ENCODE data around the gene FBXW7.
A peak's percentile ranks its signal among the peaks of the same experiment; 100 is the strongest.

FBXW7 gene

DNA sequence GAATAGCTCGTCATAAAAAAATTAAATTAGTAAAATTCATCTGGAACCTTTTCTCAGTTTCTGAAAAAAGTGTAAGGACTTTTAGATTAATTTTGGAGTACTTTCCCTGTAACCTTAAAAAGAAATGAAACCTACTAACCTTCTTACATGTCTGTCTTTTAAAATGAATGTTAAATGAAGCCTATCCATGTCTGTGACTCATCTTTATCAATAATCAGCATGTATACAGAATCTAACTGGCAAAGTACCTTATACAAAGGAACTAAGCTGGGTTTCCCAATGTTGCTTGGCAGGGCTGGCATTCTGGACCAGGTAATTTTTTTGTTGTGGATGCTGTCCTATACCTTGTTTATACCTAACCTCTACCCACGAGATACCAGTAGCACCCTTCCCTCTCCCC lies 13.6 kb downstream of the FBXW7 start:
- in situ Hi-C loops (cut with MboI; ENCODE audit: low pct_unique_long_range_greater_than_20kb, low sequenced_read_pairs): no loop called here

DNA sequence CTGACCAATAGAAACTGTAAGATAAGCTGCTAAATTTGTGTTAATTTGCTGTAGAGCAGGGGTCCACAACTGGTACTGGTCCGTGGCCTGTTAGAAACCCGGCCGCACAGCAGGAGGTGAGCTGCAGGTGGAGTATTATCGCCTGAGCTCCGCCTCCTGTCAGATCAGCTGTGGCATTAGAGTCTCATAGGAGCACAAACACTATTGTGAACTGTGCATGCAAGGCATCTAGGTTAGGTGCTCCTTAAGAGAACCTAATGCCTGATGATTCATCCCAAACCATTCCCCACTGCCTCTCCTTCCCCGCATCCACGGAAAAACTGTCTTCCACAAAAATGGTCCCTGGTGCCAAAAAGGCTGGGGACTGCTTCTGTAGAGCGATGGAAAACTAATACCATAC lies 19.7 kb downstream of the FBXW7 start:
- no peak for DNase-seq
- in situ Hi-C loops (cut with MboI; ENCODE audit: low pct_unique_long_range_greater_than_20kb, low sequenced_read_pairs): no loop called here

More for the DNA sequence above, 13.6 kb downstream of the FBXW7 start:
- no peak for DNase-seq

- no peak for DNase-seq
- in situ Hi-C loops (cut with MboI; ENCODE audit: low pct_unique_long_range_greater_than_20kb, low sequenced_read_pairs): no loop called here
Observed at GRCh38 chr4:152515678-152516077, 20.2 kb downstream of the FBXW7 start.

GRCh38 chr4:152514356-152514755 lies 21.5 kb downstream of the FBXW7 start:
- in situ Hi-C loops (cut with MboI; ENCODE audit: low pct_unique_long_range_greater_than_20kb, low sequenced_read_pairs): no loop called here
- DNase-seq: no peak

DNA sequence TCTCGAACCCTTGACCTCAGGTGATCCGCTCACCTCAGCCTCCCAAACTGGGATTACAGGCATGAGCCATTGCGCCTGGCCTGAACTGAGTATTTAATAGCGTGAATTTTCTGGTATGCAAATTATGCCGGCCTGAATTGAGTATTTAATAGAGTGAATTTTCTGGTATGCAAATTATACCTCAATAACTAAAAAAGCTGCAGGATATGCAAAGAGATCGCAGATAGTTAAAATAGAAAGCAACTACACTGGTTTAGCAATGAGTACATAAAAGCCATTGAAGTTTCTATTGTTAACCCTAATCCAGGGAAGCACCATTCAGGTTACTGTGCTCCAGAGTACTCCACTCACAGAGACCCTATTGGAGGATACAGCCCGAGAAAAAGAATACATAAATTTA lies 22.8 kb downstream of the FBXW7 start:
- no peak for DNase-seq
- in situ Hi-C loops (cut with MboI; ENCODE audit: low pct_unique_long_range_greater_than_20kb, low sequenced_read_pairs): no loop called here

- in situ Hi-C loops (cut with MboI; ENCODE audit: low pct_unique_long_range_greater_than_20kb, low sequenced_read_pairs): no loop called here
- no peak for DNase-seq
Observed at GRCh38 chr4:152512483-152512882, 23.4 kb downstream of the FBXW7 start.

- no peak for DNase-seq
- in situ Hi-C loops (cut with MboI; ENCODE audit: low pct_unique_long_range_greater_than_20kb, low sequenced_read_pairs): no loop called here
Observed at GRCh38 chr4:152510349-152511147, 25.3 kb downstream of the FBXW7 start.

DNA sequence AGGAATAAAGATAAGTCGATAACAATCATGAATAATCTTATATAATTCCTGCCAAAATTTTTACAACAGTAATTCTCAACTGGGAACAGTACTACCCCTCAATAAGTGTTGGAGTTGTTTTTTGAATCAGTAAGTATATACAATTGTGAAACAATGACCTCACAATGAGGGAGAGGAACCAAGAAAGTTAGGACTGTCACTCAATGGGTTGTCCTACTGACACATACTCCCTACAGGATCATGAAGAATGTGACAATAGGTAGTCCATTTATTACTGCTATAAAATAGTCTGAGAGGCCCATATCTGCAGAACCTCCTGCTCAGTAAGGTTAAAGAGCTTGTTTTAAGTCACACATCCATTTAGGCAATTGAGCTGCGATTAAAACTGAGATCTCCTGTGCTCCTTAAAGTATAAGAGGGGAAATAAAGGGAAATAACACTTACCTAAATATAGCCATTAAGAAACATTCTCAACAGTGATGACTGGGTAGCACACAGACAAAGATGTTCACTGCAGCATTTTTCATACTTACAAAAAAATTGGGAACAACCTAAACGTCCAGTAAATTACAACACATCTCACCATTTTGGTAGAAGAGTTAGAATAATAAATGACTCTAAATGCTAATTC lies 26.2 kb downstream of the FBXW7 start:
- in situ Hi-C loops (cut with MboI; ENCODE audit: low pct_unique_long_range_greater_than_20kb, low sequenced_read_pairs): no loop called here
- DNase-seq: no peak

DNA sequence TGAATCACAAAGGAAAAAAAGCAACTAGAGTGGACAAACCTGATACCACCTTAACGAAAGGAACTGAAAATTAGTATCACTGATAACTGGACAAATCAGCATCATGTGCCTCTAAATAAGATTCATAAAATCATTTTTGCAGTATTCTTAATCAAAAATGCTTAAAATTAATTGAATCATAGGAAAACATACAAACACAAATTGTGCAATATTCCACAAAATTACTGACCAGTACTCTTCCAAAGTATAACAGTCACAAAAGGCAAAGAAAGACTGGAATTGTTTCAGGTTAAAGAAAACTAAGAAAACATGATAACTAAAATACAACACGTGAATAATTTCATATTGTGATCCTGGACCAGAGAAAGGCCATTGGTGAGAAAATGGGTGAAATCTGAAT lies 27.1 kb downstream of the FBXW7 start:
- DNase-seq: no peak
- in situ Hi-C loops (cut with MboI; ENCODE audit: low pct_unique_long_range_greater_than_20kb, low sequenced_read_pairs): no loop called here

DNA sequence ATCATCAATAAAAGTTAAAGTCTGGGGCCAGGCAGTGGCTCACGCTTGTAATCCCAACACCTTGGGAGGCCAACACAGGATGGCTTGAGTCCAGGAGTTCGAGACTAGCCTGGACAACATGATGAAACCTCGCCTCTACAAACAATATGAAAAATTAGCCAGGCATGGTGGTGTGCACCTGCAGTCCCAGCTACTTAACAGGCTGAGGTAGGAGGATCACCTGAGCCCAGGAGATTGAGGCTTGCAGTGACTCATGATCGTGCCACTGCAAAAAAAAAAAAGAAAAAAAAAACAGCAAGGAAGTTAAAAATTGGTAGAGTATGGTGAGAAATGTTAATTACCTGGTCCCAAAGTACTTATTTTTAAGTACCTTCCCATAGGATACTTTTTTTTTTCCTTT lies 27.5 kb downstream of the FBXW7 start:
- in situ Hi-C loops (cut with MboI; ENCODE audit: low pct_unique_long_range_greater_than_20kb, low sequenced_read_pairs): no loop called here
- no peak for DNase-seq

DNA sequence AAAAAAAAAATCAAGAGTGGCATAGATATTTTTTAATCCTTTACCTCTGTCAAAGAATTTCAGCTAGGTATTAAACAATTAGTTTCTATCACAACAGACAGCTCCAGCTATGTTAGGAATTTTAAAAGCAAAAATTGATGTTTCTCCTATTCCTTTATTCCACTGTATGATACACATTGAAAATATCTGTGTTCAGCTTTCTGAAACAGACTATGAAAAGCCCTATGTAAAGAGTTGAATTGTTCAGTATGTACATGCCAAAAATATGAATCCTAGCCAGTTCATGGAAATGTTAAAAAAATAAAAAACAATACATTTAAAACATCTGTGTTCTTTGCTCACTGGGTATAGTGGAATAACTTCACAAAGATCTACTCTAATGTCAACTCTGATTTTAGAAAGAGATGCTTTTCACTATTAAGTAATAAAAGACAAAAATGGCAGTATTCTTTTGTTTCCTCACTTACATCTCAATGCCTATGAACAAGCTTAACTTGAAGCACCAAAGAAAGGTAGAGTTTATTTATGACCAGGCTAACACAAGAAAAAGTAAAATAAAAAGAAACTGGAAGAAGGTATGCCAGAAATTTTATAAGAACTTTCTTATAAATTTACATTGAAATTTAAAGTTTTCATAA lies 32.1 kb downstream of the FBXW7 start:
- no peak for DNase-seq
- in situ Hi-C loops (cut with MboI; ENCODE audit: low pct_unique_long_range_greater_than_20kb, low sequenced_read_pairs): no loop called here

DNA sequence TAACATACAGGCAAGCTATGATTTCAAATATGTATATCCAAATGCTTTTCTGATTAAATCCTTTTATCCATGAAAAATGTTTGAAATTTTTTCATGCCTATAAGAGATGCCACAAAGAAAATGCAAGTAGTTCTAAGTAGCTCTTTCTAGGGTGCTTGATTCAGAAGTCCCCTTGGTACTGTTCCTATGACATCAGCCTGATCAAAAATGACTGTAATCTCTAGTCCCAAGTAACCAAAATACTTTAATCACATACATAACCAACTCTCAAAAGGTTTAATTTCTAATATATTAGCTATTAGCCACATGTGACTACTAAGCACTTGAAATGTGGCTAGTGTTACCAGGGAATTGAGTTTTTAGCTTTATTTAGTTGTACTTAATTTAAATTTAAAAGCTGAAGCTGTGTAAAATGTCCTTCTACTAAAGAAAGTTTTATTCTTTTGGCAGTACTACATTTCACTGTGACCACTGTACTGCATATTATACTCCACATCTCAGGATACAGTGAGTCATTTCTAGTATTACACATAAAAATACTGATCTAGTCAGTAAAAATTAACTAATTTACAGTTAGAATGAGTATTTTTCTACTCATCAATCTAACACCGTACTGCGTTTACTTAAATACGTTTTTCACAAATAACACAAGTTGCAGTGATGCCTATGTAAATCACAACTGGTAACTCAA lies 33.9 kb downstream of the FBXW7 start:
- in situ Hi-C loops (cut with MboI; ENCODE audit: low pct_unique_long_range_greater_than_20kb, low sequenced_read_pairs): no loop called here
- no peak for DNase-seq

DNA sequence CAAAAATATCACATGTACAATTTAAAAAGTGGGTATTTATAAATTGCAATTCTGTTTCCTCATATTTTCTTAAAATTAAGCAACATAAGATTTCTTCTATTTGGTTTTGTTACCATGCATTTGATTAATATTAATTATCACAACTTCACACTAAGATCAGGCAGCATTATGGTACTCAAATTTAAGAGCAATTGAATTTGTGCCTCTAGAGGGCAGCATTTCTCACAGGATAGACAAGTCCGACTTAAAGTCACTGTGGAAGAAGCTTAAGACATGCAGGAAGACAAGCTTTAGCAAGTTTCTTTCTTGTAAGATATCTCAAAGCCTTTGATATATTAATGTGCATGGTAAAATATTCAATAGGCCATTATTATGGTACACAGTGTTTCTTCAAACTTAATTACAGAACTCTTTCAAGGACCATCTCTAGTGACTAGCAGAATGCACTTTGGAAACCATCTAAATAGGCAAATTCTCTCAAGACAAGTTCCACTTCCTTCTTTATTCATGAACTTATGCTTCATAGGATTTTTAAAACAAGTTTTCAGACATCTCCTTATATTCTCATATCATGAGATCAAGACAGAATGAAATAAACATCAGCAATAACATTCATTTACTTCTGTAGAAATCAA lies 35.0 kb downstream of the FBXW7 start:
- in situ Hi-C loops (cut with MboI; ENCODE audit: low pct_unique_long_range_greater_than_20kb, low sequenced_read_pairs): no loop called here
- peak; percentile 84 for DNase-seq

GRCh38 chr4:152500275-152500674 lies 35.6 kb downstream of the FBXW7 start:
- no peak for DNase-seq
- in situ Hi-C loops (cut with MboI; ENCODE audit: low pct_unique_long_range_greater_than_20kb, low sequenced_read_pairs): no loop called here

- no peak for DNase-seq
- in situ Hi-C loops (cut with MboI; ENCODE audit: low pct_unique_long_range_greater_than_20kb, low sequenced_read_pairs): no loop called here
Observed at GRCh38 chr4:152499344-152499743, 36.5 kb downstream of the FBXW7 start.

DNA sequence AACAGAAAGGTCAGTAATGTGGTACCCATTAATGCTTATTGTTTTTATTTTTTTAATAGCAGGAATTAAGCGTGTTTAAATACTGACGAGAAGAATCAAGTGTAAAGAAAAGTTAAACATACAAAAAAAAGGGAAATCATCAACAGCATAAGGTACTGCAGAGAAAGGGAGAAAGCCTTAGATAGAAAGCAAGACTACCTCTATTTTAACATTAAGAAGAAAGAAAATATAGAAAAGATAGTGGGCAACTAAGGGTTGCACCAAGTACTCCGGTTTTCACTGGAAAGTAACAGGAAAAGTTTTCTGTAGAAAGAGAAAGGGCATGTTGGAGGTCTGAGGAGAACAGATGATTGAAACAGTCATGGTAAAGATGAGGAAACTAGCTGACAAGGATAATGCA lies 41.9 kb downstream of the FBXW7 start:
- DNase-seq: no peak
- in situ Hi-C loops (cut with MboI; ENCODE audit: low pct_unique_long_range_greater_than_20kb, low sequenced_read_pairs): no loop called here

GRCh38 chr4:152488246-152488645 lies 47.6 kb downstream of the FBXW7 start:
- no peak for DNase-seq
- in situ Hi-C loops (cut with MboI; ENCODE audit: low pct_unique_long_range_greater_than_20kb, low sequenced_read_pairs): no loop called here

- no peak for DNase-seq
- in situ Hi-C loops (cut with MboI; ENCODE audit: low pct_unique_long_range_greater_than_20kb, low sequenced_read_pairs): no loop called here
Observed at GRCh38 chr4:152486429-152487389, 49.2 kb downstream of the FBXW7 start.

All from KBM-7 (cell line).